ENCODE measurements around the gene TEX13D.

The TEX13D gene

GRCh38 chrX:124342174-124342867, 9.9 kb downstream of the TEX13D start:
- H3K4me3 ChIP-seq (replicated peaks in 1 of 2; ENCODE audit: low read depth in 2 of 2, low read length in 2 of 2) = no peak overlapping the region
- DNase-seq (ENCODE audit: low read depth in 2 of 2) = no peak
- no peak for TF ChIP-seq CTCF (IDR thresholded peaks at IDR 0.05; ENCODE audit: low read depth, low read length)

- no peak for TF ChIP-seq CTCF (IDR thresholded peaks at IDR 0.05; ENCODE audit: low read depth, low read length)
- no peak overlapping the region for H3K4me3 ChIP-seq (replicated peaks in 1 of 2; ENCODE audit: low read depth in 2 of 2, low read length in 2 of 2)
- no peak for DNase-seq (ENCODE audit: low read depth in 2 of 2)
Observed at GRCh38 chrX:124343016-124343415, 10.6 kb downstream of the TEX13D start.

GRCh38 chrX:124344246-124344645, 11.8 kb downstream of the TEX13D start:
- TF ChIP-seq CTCF (IDR thresholded peaks at IDR 0.05; ENCODE audit: low read depth, low read length) = no peak
- H3K4me3 ChIP-seq (replicated peaks in 1 of 2; ENCODE audit: low read depth in 2 of 2, low read length in 2 of 2) = no peak overlapping the region
- no peak for DNase-seq (ENCODE audit: low read depth in 2 of 2)

- H3K4me3 ChIP-seq (replicated peaks in 1 of 2; ENCODE audit: low read depth in 2 of 2, low read length in 2 of 2) = no peak within 1 kb of the TSS
- no peak for TF ChIP-seq CTCF (IDR thresholded peaks at IDR 0.05; ENCODE audit: low read depth, low read length)
- no peak for DNase-seq (ENCODE audit: low read depth in 2 of 2)
Observed at GRCh38 chrX:124346117-124346876, 13.8 kb downstream of the TEX13D start, which contains the start of gene SH2D1A. Gene SH2D1A, plus strand, starts transcription at chrX:124346563. Its CDS starts 80 bp downstream, at chrX:124346643.

GRCh38 chrX:124346877-124347241, 14.4 kb downstream of the TEX13D start:
- no peak for DNase-seq (ENCODE audit: low read depth in 2 of 2)
- no peak for TF ChIP-seq CTCF (IDR thresholded peaks at IDR 0.05; ENCODE audit: low read depth, low read length)
- no peak overlapping the region for H3K4me3 ChIP-seq (replicated peaks in 1 of 2; ENCODE audit: low read depth in 2 of 2, low read length in 2 of 2)

- H3K4me3 ChIP-seq (replicated peaks in 1 of 2; ENCODE audit: low read depth in 2 of 2, low read length in 2 of 2) = no peak overlapping the region
- no peak for DNase-seq (ENCODE audit: low read depth in 2 of 2)
- TF ChIP-seq CTCF (IDR thresholded peaks at IDR 0.05; ENCODE audit: low read depth, low read length) = no peak
Observed at GRCh38 chrX:124347242-124347641, 14.8 kb downstream of the TEX13D start.
